ENCODE data around the gene RPA3.

RPA3 gene

GRCh38 chr7:7704867-7705266, 13.5 kb downstream of the RPA3 start:
- H3F3A ChIP-seq (ENCODE audit: control insufficient read depth, insufficient read depth), result no peaks in the 10 kb centered on the region
- H3K27ac ChIP-seq (ENCODE audit: low read depth, low read length), result no peak overlapping the region
- H3K9me2 ChIP-seq (replicated peaks; ENCODE audit: control insufficient read depth, low read length), result no peaks in the 10 kb centered on the region
- H3K9me3 ChIP-seq (ENCODE audit: control insufficient read depth, insufficient read depth, low read length), result no peaks in the 10 kb centered on the region
- TF ChIP-seq CTCF (IDR thresholded peaks at IDR 0.05; ENCODE audit: low read depth, low read length, poor library complexity, severe bottlenecking) (no peak), EZH2phosphoT487 (IDR thresholded peaks at IDR 0.05; ENCODE audit: borderline replicate concordance, low read length) (no peak)
- H4K20me1 ChIP-seq (ENCODE audit: control insufficient read depth, insufficient read depth, low read depth, low read length), result no peaks in the 10 kb centered on the region
- no peaks in the 10 kb centered on the region for H3K36me3 ChIP-seq (ENCODE audit: control insufficient read depth, low read length)
- H3K27me3 ChIP-seq (ENCODE audit: control insufficient read depth, low read length), result no peaks in the 10 kb centered on the region
- no peak overlapping the region for H3K4me3 ChIP-seq (ENCODE audit: low read length)
- no peaks in the 10 kb centered on the region for H3K79me2 ChIP-seq (ENCODE audit: control insufficient read depth, low read length)
- H3K4me1 ChIP-seq (ENCODE audit: control insufficient read depth, low read length), result peaks cover 11% of the 10 kb centered on the region
- no peak overlapping the region for H3K4me2 ChIP-seq (ENCODE audit: low read length)

- no peaks in the 10 kb centered on the region for H3K9me2 ChIP-seq (replicated peaks; ENCODE audit: control insufficient read depth, low read length)
- no peak overlapping the region for H3K27ac ChIP-seq (ENCODE audit: low read depth, low read length)
- H3K4me3 ChIP-seq (ENCODE audit: low read length), result no peak overlapping the region
- no peaks in the 10 kb centered on the region for H3K79me2 ChIP-seq (ENCODE audit: control insufficient read depth, low read length)
- H3K36me3 ChIP-seq (ENCODE audit: control insufficient read depth, low read length), result no peaks in the 10 kb centered on the region
- H3K4me1 ChIP-seq (ENCODE audit: control insufficient read depth, low read length), result peaks cover 17% of the 10 kb centered on the region
- no peaks in the 10 kb centered on the region for H4K20me1 ChIP-seq (ENCODE audit: control insufficient read depth, insufficient read depth, low read depth, low read length)
- H3F3A ChIP-seq (ENCODE audit: control insufficient read depth, insufficient read depth), result no peaks in the 10 kb centered on the region
- no peaks in the 10 kb centered on the region for H3K27me3 ChIP-seq (ENCODE audit: control insufficient read depth, low read length)
- TF ChIP-seq CTCF (IDR thresholded peaks at IDR 0.05; ENCODE audit: low read depth, low read length, poor library complexity, severe bottlenecking), result no peak
- no peak for TF ChIP-seq EZH2phosphoT487 (IDR thresholded peaks at IDR 0.05; ENCODE audit: borderline replicate concordance, low read length)
- no peaks in the 10 kb centered on the region for H3K9me3 ChIP-seq (ENCODE audit: control insufficient read depth, insufficient read depth, low read length)
- no peak overlapping the region for H3K4me2 ChIP-seq (ENCODE audit: low read length)
Observed at GRCh38 chr7:7703427-7703826, 15.0 kb downstream of the RPA3 start.

GRCh38 chr7:7702826-7703225, 15.6 kb downstream of the RPA3 start:
- no peak for TF ChIP-seq CTCF (IDR thresholded peaks at IDR 0.05; ENCODE audit: low read depth, low read length, poor library complexity, severe bottlenecking)
- no peak for TF ChIP-seq EZH2phosphoT487 (IDR thresholded peaks at IDR 0.05; ENCODE audit: borderline replicate concordance, low read length)
- H3K4me1 ChIP-seq (ENCODE audit: control insufficient read depth, low read length), result peaks cover 17% of the 10 kb centered on the region
- H3F3A ChIP-seq (ENCODE audit: control insufficient read depth, insufficient read depth), result no peaks in the 10 kb centered on the region
- no peaks in the 10 kb centered on the region for H3K9me3 ChIP-seq (ENCODE audit: control insufficient read depth, insufficient read depth, low read length)
- no peaks in the 10 kb centered on the region for H3K9me2 ChIP-seq (replicated peaks; ENCODE audit: control insufficient read depth, low read length)
- no peaks in the 10 kb centered on the region for H3K27me3 ChIP-seq (ENCODE audit: control insufficient read depth, low read length)
- no peak overlapping the region for H3K27ac ChIP-seq (ENCODE audit: low read depth, low read length)
- no peak overlapping the region for H3K4me3 ChIP-seq (ENCODE audit: low read length)
- H4K20me1 ChIP-seq (ENCODE audit: control insufficient read depth, insufficient read depth, low read depth, low read length), result no peaks in the 10 kb centered on the region
- H3K4me2 ChIP-seq (ENCODE audit: low read length), result no peak overlapping the region
- no peaks in the 10 kb centered on the region for H3K79me2 ChIP-seq (ENCODE audit: control insufficient read depth, low read length)
- H3K36me3 ChIP-seq (ENCODE audit: control insufficient read depth, low read length), result no peaks in the 10 kb centered on the region

- TF ChIP-seq CTCF (IDR thresholded peaks at IDR 0.05; ENCODE audit: low read depth, low read length, poor library complexity, severe bottlenecking), result no peak
- no peak for TF ChIP-seq EZH2phosphoT487 (IDR thresholded peaks at IDR 0.05; ENCODE audit: borderline replicate concordance, low read length)
- Histone ChIP-seq H3K4me3 (ENCODE audit: low read length) (no peak overlapping the region), H3K36me3 (ENCODE audit: control insufficient read depth, low read length) (no peaks in the 10 kb centered on the region), H3K4me1 (ENCODE audit: control insufficient read depth, low read length) (peaks cover 17% of the 10 kb centered on the region), H3K9me2 (replicated peaks; ENCODE audit: control insufficient read depth, low read length) (no peaks in the 10 kb centered on the region), H3K27me3 (ENCODE audit: control insufficient read depth, low read length) (no peaks in the 10 kb centered on the region), H3K27ac (ENCODE audit: low read depth, low read length) (no peak overlapping the region), H3K79me2 (ENCODE audit: control insufficient read depth, low read length) (no peaks in the 10 kb centered on the region), H4K20me1 (ENCODE audit: control insufficient read depth, insufficient read depth, low read depth, low read length) (no peaks in the 10 kb centered on the region), H3F3A (ENCODE audit: control insufficient read depth, insufficient read depth) (no peaks in the 10 kb centered on the region), H3K4me2 (ENCODE audit: low read length) (no peak overlapping the region), H3K9me3 (ENCODE audit: control insufficient read depth, insufficient read depth, low read length) (no peaks in the 10 kb centered on the region)
Observed at GRCh38 chr7:7701527-7701926, 16.9 kb downstream of the RPA3 start.

All from DOHH2 (cell line).